Lung microvascular endothelial cell (primary cell): ENCODE results near the gene SNCB. TPM values are rescaled to one million over a fixed set of nuclear protein-coding genes. Genes with fewer than 3 reads are reported as not detected.

ENCODE experiments used
- DNase-seq, 2 donors: peaks; one replicate each; pipeline versions ENCODE4 v3.0.0 to v3.0.0-alpha.2; 2010; ENCODE audit warnings: low read depth in 2 of 2
- total RNA-seq: library from RNA; depleted of rRNA; stranded (reverse); fragments of >200 nt; gene quantifications from 2 replicates; pipeline ENCODE4 v1.2.1, GENCODE V29; 2014

SNCB gene
- total RNA-seq, 1 donor from 2014 or later = 0.99 TPM

GRCh38 chr5:176575488-176576422, 54.6 kb downstream of the SNCB start:
- DNase-seq = no peak

- no peak for DNase-seq
Observed at GRCh38 chr5:176575066-176575465, 55.3 kb downstream of the SNCB start.

- DNase-seq = no peak
Observed at GRCh38 chr5:176574297-176574591, 56.1 kb downstream of the SNCB start.

GRCh38 chr5:176573564-176574296, 56.6 kb downstream of the SNCB start:
- DNase-seq = peak; percentile 56 to 74

Other genes with a start within 250 kb of the SNCB start
- gene NOP16, start 241.9 kb downstream of the SNCB start, total RNA-seq = 9.4 and 11.7 TPM in 2 replicates
- 35.1 and 41.3 TPM in 2 replicates for gene HIGD2A, start 241.8 kb downstream of the SNCB start, total RNA-seq
- gene CLTB, start 214.0 kb downstream of the SNCB start, total RNA-seq = 90.7 and 171 TPM in 2 replicates
- gene FAF2, start 182.1 kb downstream of the SNCB start, total RNA-seq = 30.1 and 57.3 TPM in 2 replicates
- gene RNF44, start 93.1 kb downstream of the SNCB start, total RNA-seq = 2.4 and 5.6 TPM in 2 replicates
- under 0.01 TPM in 1 of 2 replicates, not detected in the other for gene CDHR2, start 81.2 kb downstream of the SNCB start, total RNA-seq
- 3.6 and 5.2 TPM in 2 replicates for gene GPRIN1, start 20.4 kb downstream of the SNCB start, total RNA-seq
- not detected in 2 replicates for gene EIF4E1B, start 141 bp upstream of the SNCB start, total RNA-seq
- 34.4 and 38.7 TPM in 2 replicates for gene TSPAN17, start 16.9 kb upstream of the SNCB start, total RNA-seq
- gene UNC5A, start 180.0 kb upstream of the SNCB start, total RNA-seq = 0.22 and 0.40 TPM in 2 replicates